Smooth muscle cell of the brain vasculature (primary cell): ENCODE data around the gene TP53I3.
A peak's percentile ranks its signal among the peaks of the same experiment; 100 is the strongest.
"Not testable (repeated sequence)": the region's sequence is repeated elsewhere in the genome, so short reads cannot be mapped to it uniquely, and the experiment has no call there.

Experiments
- DNase-seq: peaks from one replicate; pipeline ENCODE4 v3.0.0-alpha.2; 2012; ENCODE audit warnings: low read depth, low spot score

Gene TP53I3

GRCh38 chr2:24084386-24085199 is at the start of gene TP53I3:
Gene TP53I3, minus strand, starts transcription at chr2:24084834. Its CDS starts 508 bp downstream, at chr2:24084326.
- DNase-seq = peak; percentile 83

- no peak for DNase-seq
Observed at GRCh38 chr2:24132543-24132942, 47.9 kb upstream of the TP53I3 start.

- DNase-seq = no peak
Observed at GRCh38 chr2:24125956-24126355, 41.3 kb upstream of the TP53I3 start.

GRCh38 chr2:24123922-24124580 is 39.4 kb upstream of the TP53I3 start:
- no peak for DNase-seq

- DNase-seq = no peak
Observed at GRCh38 chr2:24123195-24123921, 38.7 kb upstream of the TP53I3 start, which contains the start of the genes FAM228B and PFN4. Gene FAM228B, plus strand, starts transcription at chr2:24123469. Its CDS starts 893 bp downstream, at chr2:24124362. Gene PFN4, minus strand, starts transcription at chr2:24123334. Its CDS starts 799 bp downstream, at chr2:24122535.

- no peak for DNase-seq
Observed at GRCh38 chr2:24122366-24123194, 37.9 kb upstream of the TP53I3 start.

- no peak for DNase-seq
Observed at GRCh38 chr2:24121469-24121868, 36.8 kb upstream of the TP53I3 start.

GRCh38 chr2:24121066-24121465 is 36.4 kb upstream of the TP53I3 start:
- no peak for DNase-seq

GRCh38 chr2:24117902-24118301 is 33.3 kb upstream of the TP53I3 start:
- no peak for DNase-seq

- DNase-seq = no peak
Observed at GRCh38 chr2:24115057-24115456, 30.4 kb upstream of the TP53I3 start.

- no peak for DNase-seq
Observed at GRCh38 chr2:24111407-24111901, 26.8 kb upstream of the TP53I3 start.

- DNase-seq = no peak
Observed at GRCh38 chr2:24110660-24111303, 26.1 kb upstream of the TP53I3 start.

GRCh38 chr2:24109431-24109830 is 24.8 kb upstream of the TP53I3 start:
- not testable (repeated sequence) for DNase-seq

- DNase-seq = no peak
Observed at GRCh38 chr2:24107336-24107735, 22.7 kb upstream of the TP53I3 start.

GRCh38 chr2:24106786-24107185 is 22.2 kb upstream of the TP53I3 start:
- no peak for DNase-seq

- DNase-seq = no peak
Observed at GRCh38 chr2:24105816-24106215, 21.2 kb upstream of the TP53I3 start.

- no peak for DNase-seq
Observed at GRCh38 chr2:24104906-24105305, 20.3 kb upstream of the TP53I3 start.

- no peak for DNase-seq
Observed at GRCh38 chr2:24104110-24104650, 19.5 kb upstream of the TP53I3 start.

GRCh38 chr2:24102677-24103076 is 18.0 kb upstream of the TP53I3 start:
- DNase-seq = no peak

GRCh38 chr2:24101992-24102391 is 17.4 kb upstream of the TP53I3 start:
- DNase-seq = no peak
